DMS114 treated with DMSO at 0.1 percent for 48 hours (cell line): Measurements from ENCODE around the gene NLRP8.
"Not testable (repeated sequence)": the region's sequence is repeated elsewhere in the genome, so short reads cannot be mapped to it uniquely, and the experiment has no call there.

Experiments
- DNase-seq: peaks from one replicate; lab custom pipeline; 2025; ENCODE audit not compliant: unreplicated experiment; lab: John Stamatoyannopoulos, UW

Gene NLRP8

DNA sequence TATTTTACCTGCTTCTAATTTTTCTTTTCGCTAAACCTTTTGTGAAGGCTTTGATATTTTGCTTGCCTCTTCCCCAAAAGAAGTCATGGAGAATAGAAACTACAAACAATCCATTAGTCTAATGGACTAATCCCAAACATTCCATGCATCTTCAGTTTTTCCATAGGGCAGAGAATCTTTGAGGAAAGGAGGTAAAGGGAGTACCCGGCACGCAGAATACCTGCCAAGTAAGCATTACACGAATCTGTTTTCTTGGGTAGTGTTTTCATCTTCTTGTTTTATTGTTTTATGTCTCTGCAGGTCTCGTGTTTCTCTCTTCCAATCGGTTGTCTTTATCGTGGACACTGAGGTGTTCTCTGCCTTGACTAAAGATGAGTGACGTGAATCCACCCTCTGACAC, at the start of gene NLRP8:
Gene NLRP8, plus strand, starts transcription at position 301 of the 400 bp plus-strand sequence.
- DNase-seq = no peak

DNA sequence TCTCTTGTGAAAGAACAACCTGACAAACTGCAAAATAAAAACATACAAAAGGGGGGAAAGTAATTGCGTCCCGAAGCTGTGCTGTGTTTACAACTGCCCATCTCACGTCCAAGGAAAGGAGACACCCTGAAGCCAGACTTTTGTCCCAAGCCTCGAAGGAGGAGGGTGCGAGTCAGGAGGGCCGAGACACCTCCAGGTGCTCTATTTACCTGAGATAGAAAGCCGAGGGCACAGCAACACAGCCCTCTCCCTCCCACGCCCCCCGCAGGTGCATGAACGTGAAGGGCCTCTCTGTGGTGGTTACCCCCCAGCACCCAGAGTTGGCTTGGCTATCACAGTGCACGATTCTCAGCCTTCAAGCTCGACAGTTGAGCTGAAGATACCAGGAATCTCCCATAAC, 48.7 kb upstream of the NLRP8 start:
- DNase-seq = no peak

DNA sequence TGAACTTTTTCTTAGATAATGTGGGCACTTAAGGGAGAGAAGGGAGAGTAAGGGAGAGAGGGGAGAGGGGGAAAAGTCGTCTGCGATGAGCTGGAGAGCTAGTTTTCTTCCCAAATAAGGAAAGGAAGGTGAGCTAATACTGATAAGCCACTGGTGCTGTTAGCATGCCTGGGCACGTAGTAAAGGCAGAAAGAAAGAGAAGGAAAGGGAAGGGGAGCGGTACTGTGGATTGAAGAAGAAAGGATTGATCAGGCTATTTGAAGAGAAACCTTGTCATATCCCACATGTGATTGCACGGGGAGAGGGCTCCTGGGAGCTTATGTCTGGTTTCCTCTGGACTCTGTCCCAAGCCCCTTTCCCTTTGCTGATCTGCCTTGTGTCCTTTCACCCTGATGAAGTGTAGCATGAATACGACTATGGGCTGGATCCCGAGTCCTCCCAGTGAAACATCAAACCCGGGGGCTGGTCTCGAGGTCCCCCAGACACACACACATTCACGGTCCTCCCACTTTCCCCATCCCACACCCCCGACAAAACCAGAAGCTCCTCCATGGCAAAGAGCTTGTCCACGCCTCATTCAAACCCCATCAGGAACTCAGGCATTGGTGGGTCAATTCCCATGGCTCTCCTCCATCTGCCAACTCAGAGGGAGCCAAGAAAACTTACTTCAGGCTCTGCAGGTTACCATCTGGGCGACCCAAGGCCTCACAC, 46.1 kb upstream of the NLRP8 start:
- no peak for DNase-seq

DNA sequence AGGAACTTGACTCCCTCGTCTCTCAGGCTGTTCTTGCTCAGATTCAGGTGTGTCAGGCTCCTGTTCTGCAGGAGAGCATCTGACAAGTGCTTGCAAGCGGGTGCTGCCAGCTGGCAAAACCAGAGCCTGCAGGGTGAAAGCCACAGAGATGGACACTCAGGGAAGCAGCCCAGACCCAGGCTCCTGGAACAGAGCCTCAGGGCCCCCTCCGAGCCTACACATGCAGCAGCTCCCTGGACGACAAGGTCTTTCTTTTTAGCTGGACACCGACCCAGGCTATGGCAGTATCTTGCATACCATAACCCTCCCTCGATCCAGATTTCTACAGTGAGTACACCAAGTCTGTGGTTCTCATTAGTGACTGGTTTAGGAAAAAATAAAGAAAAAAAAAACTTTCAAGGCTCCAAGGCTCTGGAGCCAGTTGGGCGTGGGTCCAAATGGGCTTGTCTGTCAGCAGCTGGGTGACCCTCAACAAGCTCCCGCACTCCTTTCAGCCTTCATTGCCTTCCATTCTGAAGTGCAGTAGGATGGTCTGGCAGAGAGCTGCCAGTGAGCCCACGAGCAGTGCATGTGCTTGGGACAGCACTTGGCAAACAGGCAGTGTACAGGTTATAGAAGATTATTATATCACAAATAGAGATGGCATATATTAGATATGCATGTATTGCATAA, 45.4 kb upstream of the NLRP8 start:
- DNase-seq = no peak

DNA sequence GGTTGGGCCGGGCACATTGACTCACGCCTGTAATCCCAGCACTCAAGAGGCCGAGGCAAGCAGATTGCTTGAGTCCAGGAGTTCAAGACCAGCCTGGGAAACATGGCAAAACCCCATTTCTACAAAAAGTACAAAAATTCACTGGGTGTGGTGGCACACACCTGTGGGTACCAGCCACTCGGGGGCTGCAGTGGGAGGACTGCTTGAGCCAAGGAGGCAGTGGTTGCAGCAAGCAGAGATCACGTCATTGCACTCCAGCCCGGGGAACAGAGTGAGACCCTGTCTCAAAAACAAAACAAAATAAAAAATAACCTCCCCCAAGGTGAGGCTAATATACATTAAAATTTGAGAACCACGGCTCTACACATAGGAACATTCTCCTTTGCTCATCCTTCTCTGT, 40.3 kb upstream of the NLRP8 start:
- DNase-seq = no peak

DNA sequence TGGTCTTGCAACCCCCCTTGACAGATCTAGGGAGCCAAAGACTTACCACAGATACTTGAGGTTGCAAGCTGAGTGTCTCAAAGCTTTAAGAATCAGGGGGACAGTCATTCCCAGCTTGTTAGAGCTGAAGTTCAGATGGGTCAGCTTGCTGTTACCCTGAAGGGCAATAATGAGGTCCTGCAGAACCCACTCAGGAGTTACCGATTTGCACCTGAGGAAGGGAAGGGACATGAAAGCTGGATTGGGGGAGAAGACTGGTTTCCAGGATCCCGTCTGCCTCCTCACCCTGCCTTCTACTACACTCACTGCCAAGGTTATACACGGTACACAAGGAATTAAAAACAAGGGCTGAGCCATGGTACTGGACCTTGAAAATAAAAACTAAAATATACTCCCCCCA, 39.9 kb upstream of the NLRP8 start:
- no peak for DNase-seq

DNA sequence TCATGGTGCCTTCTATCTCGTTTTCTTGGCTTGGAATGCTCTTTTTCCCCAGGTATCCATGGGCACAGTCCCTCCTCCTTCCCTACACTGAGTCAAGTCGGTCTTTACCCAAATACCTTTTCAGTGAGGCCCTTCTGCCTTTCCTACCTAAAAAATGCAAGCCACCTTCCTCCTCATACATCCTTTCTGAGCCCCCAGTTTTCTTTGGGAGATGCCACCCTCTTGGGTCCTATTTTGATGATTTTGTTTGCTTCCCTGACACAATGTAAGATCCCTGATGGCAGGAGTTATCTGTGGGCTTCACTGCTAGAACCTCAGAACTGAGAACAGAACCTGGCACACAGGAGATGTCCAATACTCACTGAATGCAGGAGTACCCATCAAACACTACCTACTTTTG, 37.8 kb upstream of the NLRP8 start:
- no peak for DNase-seq

DNA sequence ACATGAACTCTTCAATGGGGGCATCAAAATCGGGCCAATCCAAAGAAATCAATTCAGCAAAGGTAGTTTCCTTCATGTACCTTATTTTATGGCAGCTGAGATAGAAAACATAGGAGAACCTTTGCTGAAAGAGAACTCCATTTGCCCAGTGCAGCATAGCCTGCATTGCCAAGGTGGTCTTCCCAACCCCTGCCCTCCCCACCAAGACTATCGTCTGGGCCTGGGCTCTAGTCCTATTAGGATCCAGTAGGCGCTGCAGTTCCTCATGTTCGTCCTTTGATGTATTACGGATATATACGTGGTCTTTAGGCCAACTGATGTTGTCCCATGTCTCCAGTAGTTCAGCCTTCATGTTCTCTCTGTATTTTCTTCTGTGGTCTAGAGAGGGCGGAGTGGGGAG, 34.7 kb upstream of the NLRP8 start:
- no peak for DNase-seq

DNA sequence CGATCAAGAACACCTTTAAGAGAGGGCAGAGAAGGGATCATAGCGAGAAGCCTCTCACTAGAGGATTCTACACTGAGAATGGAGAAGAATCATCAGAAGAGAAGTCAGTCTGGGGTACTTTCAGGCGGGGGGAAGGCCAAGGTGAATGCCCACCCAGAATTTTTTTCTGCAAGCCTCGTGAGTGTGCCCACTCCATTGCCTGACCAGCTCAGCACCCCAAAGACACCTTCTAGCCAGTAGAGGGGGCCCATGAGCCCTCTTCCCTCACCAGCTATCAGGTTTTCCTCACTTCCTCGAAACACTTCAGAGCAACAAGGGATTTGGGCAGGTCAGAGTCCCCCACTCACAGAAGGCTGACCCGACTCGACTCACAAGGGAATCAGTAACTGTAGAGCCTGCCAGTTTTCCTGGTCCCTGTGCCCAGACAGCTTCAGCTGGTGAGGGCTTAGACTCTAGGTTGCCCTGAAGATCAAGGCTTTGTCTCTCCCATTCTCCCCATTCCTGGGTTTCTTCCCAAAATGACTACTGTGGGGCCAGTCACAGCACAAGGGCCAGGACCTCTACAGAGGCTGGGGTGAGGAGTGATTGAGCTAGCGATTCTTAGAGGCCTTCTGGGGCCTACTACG, 33.9 kb upstream of the NLRP8 start:
- no peak for DNase-seq

DNA sequence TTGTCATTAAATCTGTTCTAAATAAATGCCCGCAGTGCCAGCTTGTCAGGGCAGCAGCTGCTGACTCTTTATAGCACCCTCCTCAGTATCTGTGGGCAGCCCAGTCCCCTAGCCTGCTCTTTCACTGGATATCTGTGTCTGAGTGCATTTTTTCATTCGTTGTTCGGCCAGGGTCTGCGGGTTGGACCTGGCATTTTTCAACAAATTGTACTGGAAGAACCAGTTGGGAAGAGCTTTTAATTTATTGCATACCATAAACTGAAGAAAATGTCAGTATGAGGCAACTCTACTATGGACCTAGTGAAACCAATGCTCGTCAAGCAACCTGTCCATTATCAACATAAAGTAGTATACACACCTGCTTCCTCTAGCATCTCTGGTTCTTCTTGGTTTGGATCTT, 24.1 kb upstream of the NLRP8 start:
- no peak for DNase-seq

DNA sequence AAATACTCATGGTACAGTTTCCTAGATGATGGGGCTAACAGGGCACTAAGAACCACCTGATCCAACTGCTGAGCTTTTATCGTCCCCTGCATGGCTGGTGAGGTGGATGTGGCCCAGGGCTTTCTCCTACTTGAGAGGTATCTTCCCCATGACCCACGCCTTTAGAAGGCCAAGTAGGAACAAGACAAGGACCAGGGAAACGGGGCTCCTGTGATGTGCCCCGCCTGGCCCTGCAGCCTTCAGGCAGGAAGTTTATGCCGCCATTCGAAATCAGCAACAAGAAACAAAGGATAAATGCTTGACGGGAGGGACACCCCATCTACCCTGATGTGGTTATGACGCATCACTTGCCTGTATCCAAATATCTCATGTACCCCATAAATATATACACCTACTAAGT, 19.6 kb upstream of the NLRP8 start:
- DNase-seq = no peak

DNA sequence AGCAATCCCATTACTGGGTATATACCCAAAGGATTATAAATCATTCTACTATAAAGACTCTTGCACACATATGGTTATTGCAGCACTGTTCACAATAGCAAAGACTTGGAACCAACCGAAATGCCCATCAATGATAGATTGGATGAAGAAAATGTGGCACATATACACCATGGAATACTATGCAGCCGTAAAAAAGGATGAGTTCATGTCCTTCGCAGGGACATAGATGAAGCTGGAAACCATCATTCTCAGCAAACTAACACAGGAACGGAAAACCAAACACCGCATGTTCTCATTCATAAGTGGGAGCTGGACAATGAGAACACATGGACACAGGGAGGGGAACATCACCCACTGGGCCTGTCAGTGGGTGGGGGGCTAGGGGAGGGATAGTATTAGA, 18.4 kb upstream of the NLRP8 start:
- DNase-seq = not testable (repeated sequence)

DNA sequence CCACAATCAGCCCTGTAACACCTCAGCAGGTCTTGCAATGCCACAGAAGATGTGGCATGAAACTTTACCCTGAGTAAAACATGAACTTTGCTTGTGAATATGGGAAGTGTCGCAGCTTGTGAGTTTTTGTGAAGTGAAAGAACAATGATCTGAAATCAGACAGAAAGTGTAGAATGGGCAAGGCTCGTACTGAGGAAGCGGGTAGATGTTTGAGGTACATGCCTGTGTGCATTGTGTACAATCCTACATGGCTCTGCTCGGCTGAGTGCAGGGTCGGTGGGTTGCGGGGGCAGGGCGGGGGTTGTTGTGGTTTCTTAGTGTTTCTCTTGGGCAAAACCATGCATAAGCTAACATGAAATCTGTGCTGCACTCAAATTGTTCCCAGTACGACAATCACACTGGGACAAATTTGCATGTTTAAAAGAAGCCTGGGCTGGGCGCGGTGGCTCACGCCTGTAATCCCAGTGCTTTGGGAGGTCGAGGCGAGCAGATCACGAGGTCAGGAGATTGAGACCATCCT, 16.6 kb upstream of the NLRP8 start:
- DNase-seq = no peak

DNA sequence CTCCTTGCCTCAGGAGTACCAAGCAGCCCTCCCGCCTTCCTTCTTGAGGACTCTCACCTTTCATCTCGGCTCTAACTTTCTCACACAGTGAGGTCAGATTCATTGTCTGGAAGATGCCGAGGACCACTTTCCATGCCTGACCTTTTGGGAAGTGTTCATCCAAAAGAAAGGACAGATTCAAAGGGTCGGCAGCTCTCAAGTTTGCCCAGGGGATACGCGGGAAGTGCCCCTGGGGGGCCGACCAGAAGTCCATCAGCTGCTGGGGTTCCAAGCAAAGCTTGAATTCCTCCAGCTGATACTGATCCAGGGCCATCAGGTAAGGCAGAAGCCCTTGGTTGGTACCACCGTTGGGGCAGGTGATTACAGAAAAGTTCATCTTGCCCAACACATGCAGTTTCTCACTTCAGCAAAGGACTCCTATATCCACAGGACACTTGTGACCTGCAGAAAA, 15.7 kb upstream of the NLRP8 start, which contains the start of gene NLRP13:
Gene NLRP13, minus strand, starts transcription at position 401 of the 451 bp plus-strand sequence. Its CDS starts 25 bp downstream, at position 376.
- DNase-seq = no peak

DNA sequence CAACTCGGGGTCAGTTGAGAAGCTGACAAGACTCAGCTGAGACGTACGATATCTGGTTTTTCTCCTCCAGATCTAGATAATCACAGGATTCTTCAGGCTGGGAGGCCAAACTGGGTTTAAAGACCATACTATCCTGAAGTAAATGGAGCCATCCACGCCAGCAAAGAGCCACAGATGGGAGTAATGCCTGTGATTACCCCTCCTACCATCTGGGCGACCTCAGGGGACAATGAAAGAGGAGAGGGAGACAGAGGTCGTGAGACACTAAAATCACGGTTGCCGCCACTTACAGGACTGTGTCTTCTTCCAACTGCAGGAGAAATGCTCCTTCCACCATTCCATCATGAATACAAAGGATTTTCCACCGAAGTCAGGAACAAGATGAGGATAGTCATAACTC, 12.4 kb upstream of the NLRP8 start:
- DNase-seq = no peak

DNA sequence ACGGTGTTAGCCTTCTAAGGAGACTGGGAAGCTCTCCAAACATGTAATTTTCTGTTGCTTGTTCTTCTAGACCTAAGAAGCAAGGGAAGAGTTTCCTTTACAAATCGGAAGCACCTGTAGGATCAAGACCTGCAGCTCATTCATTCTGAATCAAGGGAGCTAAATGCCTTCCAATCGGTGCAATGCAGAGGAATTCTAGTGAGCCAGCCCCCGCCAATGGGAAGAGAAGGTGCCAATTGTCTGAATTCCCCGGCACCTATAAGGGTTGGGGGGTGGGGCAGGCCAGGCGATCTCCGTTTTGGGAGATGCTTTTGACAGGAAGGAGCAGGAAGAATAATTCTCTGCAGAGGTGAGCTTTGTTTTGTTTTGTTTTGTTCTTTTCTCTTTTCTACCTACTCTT, 8.4 kb upstream of the NLRP8 start:
- DNase-seq = no peak

DNA sequence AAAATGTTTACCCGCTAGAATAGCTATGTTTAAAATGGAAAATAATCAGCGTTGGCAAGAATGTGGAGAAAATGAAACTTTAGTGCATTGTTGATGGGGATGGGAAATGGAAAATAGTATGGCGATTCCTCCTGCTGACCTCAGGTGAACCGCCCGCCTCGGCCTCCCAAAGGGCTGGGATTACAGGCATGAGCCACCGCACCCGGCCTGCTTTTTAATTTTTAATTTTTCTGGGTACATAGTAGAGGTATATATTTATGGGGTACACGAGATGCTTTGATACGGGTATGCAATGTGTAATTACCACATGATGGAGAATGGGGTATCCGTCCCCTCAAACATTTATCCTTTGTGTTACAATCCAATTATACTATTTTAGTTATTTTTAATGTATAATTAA, 7.3 kb upstream of the NLRP8 start:
- DNase-seq = no peak

DNA sequence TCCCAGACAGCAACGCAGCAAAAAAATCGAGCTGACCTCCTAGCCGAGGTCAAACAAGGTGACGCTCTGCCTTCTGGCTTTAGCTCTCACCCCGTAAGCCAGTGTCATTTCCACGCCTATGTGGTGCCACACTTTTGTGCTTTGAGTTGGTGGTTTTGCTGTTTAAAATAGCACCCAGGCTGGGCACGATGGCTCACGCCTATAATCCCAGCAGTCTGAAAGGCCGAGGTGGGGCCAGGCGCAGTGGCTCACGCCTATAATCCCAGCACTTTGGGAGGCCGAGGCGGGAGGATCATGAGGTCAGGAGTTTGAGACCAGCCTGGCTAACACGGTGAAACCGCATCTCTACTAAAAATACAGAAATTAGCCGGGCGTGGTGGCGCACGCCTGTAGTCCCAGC, 2.9 kb downstream of the NLRP8 start:
- not testable (repeated sequence) for DNase-seq

DNA sequence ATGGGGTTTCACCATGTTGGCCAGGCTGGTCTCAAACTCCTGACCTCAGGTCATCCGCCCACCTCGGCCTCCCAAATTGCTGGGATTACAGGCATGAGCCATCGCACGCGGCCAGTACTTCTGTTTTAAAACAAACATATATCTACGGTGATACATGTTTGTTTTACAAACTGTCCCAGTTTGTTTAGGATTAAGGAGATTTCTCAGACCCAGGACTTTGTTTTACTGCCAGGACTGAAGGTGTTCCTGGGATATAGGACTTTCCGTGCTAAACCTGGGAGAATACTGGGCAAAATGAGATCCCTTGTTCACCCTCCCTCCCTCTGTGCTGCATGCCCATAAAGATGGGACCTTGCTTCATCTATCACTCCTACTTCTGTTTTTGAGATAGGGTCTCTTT, 8.8 kb downstream of the NLRP8 start:
- DNase-seq = no peak

DNA sequence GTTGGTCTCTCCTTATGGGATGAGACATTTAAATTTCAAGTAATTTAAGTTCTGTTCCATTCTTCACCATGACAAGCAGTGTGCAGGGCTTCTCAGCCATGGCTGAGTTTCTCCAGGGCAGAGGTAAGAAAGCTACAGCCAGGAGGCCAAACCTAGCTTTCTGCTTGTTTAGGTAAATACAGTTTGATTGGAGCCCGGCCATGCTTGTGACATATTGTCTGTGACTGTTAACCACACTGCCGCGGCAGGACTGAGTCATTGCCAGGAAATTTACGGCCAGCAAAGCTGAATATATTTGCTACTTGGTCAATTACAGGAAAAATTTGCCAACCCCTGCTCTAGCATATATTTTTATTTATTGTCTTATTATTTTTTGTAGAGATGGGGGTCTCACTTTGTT, 10.7 kb downstream of the NLRP8 start:
- DNase-seq = no peak

DNA sequence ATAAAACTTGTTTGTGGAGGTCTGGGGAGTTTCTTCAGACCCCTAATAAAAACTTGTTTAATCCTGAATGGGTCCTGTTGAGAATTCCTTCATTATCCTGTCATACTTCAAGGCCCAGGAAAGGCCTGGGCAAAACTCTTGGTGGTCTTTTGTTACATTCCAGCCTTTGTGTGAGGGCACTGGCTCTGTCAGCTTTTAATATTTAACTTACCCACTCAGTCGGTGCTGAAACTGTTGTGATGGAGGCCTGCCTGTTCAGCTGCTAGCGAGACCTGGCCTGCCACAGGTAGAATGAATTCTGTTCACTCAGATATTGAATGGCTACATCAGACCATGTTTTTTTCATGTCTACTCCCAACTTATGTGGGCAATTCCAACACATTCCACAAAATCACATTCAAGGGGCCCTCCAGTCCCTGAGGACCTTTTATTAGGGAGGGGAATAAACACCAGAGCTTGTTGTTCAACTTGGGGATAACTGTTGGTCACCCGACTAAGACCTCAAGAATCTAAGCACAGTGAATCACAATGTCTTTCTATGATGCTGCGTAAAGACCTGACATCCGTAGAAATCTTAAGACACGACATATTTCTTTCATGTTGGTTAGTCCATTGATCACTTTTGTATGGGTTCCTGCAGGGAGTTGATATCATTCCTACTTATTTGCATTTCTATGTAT, 12.5 kb downstream of the NLRP8 start:
- no peak for DNase-seq
